CD1c-positive myeloid dendritic cell (primary cell): Measurements from ENCODE around the gene CREB1.
"Not testable (repeated sequence)": the region's sequence is repeated elsewhere in the genome, so short reads cannot be mapped to it uniquely, and the experiment has no call there.

ENCODE experiments used
- DNase-seq: peaks from one replicate; pipeline ENCODE4 v3.0.0-alpha.2; 2016; ENCODE audit errors: extremely low spot score

Gene CREB1

DNA sequence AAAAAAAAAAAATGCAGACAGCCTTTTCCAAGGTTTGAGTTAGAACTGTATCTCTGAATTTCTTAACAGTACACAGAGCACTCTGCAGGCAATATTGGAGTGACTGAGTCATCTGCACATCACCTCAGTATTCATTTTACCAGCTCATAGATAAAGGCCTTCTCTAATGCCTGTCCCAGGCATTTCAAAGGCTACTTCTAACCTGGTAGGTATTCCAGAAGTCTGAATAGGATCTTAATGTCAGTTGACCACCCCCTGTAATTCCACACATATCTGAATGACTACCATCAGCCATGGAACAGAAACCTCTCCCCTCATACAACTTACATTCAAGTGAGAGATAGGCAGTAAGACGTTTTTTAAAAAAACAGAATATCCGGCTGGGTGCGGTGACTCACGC lies 86.4 kb downstream of the CREB1 start:
- no peak for DNase-seq

GRCh38 chr2:207617011-207617671 lies 87.4 kb downstream of the CREB1 start:
- no peak for DNase-seq

GRCh38 chr2:207619764-207620203 lies 90.0 kb downstream of the CREB1 start:
- peak; percentile 83 for DNase-seq

DNA sequence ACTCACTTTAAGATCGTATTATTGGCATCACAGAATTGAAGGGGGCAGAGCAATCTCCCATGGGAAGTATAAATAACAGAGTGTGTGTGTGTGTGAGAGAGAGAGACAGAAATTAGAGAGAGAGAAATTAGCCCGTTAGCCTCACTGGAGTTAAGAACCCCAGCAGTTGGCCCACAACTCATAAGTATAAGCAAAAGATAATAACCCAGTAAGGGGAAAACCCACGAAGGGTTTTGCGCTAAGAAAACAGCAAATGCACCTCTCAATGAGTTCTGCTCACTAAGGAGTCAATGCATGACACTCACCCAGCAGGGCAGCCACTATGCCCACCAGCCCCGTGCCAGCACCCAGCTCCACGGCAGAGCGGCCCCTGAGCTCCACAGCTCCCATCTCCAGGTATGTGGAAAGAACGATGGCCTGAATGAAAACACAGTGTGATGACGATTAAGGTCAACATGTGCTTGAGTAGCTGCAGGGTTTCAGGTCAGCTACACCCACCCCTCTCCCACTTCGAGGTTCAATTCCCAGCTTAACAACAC lies 91.8 kb downstream of the CREB1 start:
- no peak for DNase-seq

GRCh38 chr2:207624185-207625013 lies 94.6 kb downstream of the CREB1 start:
- peak; percentile 84 for DNase-seq

DNA sequence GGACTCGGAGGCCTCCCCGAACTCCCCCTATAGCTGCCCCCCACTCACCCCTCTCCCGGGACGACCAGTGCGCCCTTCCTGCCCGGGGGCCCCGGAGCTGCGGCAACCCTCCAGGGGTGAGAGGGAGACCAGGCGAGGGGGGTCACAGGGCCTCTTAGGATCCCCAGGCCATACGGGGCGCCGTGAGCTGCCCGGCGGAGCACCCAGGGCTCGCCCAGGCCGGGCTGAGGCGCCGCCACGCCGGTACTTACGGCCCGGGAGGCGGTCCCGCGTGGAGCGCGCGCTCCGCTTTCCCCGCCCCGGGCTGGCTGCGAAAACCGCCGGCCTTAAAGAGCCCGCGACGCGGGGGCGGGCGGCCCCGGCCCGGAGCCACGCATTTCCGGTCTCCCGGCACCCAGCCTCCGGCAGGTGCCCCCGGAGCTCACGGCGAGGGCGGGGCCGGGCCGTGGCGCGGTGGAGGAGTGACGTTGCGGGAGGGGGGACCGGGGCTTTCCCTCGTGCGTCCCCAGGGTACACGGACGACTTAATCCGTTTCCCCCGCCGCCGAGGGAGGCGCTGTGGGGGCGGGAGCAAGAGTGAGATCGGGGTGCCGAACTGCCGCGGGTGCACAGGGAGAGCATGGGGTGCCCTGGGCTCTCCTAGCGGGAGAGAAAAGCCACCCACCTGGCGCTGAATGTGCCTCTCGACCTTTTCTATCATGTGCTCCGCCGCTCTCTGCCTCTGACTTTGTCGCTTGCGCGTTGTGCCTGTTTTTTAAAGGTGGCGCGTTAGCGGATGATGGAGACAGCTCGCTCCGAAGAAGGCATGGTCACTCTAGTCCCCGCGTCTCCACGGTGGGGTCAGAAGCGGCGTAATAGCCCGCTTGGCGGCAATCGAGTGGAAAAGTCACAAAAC lies 95.5 kb downstream of the CREB1 start, which contains the start of gene METTL21A:
Gene METTL21A, minus strand, starts transcription at position 381 of the 894 bp plus-strand sequence. CDS start 1,019 bp downstream, outside the sequence.
- peak; percentile 95 for DNase-seq

DNA sequence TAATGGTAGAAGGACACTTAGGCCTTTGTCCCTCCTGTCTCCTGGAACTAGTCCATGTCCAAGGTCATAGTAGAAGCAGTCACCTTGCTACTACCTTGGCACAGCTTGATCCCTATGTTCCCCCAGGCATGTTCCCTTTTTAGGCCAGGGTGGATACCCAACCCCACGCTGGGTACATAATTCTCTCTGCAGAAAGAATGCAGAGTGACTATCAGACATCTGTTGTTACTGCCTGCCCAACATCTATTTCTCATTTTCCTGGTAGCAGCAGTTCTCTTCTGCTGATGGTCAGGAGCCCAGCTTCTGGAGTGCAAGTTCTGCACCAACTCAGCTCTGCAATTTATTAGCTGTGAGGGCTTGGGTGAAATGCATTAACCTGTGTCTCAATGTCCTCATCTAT lies 99.8 kb downstream of the CREB1 start:
- no peak for DNase-seq

DNA sequence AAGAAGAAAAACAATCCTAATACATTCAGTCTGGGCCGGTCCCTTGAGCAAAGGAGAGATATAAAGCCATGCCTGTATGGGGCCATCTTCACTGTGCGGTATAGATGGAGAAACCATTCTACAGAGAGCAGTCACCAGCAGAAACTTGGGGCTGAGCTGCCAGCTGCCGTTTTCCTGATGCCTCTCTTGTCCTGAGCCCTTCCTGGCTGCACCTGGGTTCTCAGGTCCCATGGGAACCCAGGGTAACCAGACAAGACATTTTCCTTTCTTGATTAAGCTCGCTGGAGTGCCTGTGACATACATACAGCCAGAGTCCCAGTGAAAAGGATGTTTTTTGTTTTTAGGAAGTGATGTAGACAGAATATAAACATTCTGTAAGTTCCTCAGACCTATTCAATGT lies 100.7 kb downstream of the CREB1 start:
- no peak for DNase-seq

DNA sequence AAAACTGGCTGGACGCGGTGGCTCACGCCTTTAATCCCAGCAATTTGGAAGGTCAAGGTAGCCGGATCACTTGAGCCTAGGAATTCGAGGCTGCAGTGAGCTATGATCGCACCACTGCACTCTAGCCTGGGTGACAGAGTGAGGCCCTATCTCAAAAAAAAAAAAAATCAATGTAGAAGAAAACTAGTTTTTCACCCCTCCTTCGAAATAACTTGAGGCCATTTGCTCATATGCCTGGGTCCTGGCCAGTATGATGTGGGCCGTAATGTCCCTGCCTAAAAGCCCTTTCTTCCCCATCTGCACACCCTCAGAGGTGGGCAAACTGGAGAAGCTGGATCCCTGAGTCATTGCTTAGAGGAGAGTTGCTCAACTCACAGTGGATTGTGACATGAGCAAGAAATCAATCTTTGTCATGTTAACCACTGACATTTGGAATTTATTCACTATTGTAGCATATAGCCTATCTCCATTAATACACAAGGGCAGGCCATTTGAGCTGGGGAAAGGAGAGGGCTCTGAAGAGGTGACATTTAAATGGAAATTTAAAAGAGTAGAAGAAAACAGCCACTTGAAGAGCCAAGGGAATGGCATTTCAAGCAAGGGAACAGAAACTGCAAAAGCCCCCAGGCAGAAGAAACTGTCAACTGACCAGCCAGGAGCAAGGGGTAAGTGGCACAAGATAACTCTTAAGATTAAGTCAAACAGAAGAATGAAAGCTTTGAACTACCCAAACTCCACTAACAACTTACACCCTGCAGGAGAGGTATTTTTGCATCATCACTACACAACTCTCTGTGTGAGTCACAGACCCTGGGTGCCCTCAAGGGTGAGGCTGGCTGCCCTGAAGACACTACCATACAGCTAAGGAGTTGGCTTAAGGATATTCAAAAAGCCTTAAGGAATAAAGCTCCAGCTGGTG lies 103.1 kb downstream of the CREB1 start:
- peak; percentile 89 for DNase-seq

DNA sequence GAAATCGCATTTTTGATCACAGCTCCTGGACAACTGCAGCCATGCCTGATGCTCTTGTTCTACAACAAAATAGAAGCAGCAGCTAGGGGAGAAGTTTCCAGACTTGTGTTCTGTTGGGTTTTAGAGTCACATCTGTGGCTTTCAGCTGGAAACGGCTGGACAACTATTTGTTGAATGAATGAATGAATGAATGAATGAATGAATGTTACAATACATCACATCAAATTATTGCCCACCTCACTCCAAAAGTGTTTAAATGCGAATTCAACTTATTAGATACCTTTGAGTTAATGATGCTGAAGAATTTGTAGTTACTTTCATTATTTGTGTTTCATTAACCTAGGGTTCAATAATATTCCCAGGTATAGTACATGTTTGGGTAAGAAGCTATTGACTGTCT lies 103.9 kb downstream of the CREB1 start:
- DNase-seq = no peak

GRCh38 chr2:207635468-207636200 lies 105.9 kb downstream of the CREB1 start:
- DNase-seq = peak; percentile 53

DNA sequence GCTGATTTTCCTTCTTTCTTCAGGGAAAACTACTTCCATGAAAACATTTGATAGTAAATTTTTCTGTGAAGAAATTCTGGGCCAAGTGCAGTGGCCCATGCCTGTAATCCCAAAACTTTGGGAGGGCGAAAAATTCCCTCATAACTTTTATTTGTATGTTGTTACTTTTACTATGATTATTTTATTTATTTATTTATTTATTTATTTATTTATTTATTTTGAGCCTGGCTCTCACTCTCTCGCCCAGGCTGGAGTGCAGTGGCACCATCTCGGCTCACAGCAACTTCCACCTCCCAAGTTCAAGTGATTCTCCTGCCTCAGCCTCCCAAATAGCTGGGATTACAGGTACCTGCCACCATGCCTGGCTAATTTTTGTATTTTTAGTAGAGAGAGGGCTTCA lies 109.5 kb downstream of the CREB1 start:
- not testable (repeated sequence) for DNase-seq

GRCh38 chr2:207640160-207640559 lies 110.4 kb downstream of the CREB1 start:
- DNase-seq = no peak

- no peak for DNase-seq
These were observed 110.9 kb downstream of the CREB1 start for GRCh38 chr2:207640661-207641060.

DNA sequence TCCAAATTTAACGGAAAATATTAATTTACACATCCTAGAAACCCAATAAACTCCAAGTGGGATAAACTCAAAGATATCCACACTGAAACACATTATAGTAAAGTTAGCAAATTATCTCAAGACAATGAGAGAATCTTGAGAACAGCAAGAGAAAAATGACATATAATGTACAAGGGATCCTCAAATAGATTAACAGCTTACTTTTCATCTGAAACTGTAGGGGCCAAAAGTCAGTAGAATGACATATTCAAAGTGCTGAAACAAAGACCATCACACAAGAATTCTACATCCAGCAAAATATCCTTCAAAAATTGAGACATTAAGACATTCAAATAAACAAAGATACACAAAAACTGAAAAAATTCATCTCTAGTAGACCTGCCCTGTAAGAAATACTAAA lies 114.1 kb downstream of the CREB1 start:
- no peak for DNase-seq

GRCh38 chr2:207646582-207646981 lies 116.8 kb downstream of the CREB1 start:
- DNase-seq = not testable (repeated sequence)
